Measurements from ENCODE around the gene NUTM2F.
"Not testable (repeated sequence)": the region's sequence is repeated elsewhere in the genome, so short reads cannot be mapped to it uniquely, and the experiment has no call there.

GRCh38 chr9:94351901-94352723 lies 23.7 kb upstream of the NUTM2F start:
- TF ChIP-seq, protein P1, sequence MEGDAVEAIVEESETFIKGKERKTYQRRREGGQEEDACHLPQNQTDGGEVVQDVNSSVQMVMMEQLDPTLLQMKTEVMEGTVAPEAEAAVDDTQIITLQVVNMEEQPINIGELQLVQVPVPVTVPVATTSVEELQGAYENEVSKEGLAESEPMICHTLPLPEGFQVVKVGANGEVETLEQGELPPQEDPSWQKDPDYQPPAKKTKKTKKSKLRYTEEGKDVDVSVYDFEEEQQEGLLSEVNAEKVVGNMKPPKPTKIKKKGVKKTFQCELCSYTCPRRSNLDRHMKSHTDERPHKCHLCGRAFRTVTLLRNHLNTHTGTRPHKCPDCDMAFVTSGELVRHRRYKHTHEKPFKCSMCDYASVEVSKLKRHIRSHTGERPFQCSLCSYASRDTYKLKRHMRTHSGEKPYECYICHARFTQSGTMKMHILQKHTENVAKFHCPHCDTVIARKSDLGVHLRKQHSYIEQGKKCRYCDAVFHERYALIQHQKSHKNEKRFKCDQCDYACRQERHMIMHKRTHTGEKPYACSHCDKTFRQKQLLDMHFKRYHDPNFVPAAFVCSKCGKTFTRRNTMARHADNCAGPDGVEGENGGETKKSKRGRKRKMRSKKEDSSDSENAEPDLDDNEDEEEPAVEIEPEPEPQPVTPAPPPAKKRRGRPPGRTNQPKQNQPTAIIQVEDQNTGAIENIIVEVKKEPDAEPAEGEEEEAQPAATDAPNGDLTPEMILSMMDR (conservative IDR thresholded peaks at IDR 0.05 in 1 of 2, IDR thresholded peaks at IDR 0.05 in 1 of 2; ENCODE audit: low read depth in 1 of 2, low read length in 2 of 2) = not testable (repeated sequence)
- TF ChIP-seq EZH2 (IDR thresholded peaks at IDR 0.05; ENCODE audit: low read length, missing control alignments) = not testable (repeated sequence)

Data from fibroblast of lung (primary cell).